Stimulated activated CD8-positive, alpha-beta memory T cell treated with anti-CD3 and anti-CD28 coated beads, Interleukin-12 subunit alpha, Interleukin-12 subunit beta, amount 100 ng/mL, for 24 hours (primary cell): ENCODE results near the gene PTPRG.

ENCODE experiments used
- DNase-seq: peaks from one replicate; pipeline ENCODE4 v3.0.0-alpha.2; 2020; ENCODE audit errors: extremely low read depth

The PTPRG gene

DNA sequence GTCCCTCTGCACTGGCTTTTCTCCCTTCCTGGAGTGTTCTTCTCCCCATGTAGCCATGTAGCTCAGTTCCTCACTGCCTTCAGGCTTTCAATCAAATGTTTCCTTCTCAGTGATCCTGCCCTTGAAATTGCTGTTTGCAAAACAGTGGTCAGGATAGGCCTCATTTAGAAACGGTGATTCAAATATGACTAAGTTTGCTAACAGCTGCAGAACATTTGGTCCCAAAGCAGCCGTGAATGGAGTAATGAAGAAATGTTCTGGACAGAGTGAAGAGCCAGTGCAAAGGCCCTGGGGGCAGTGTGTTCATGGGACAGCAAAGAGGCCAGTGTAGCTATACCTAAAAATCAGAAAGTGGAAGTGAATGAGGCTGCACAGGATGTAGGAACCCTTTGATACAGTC, 588.6 kb downstream of the PTPRG start:
- no peak for DNase-seq

DNA sequence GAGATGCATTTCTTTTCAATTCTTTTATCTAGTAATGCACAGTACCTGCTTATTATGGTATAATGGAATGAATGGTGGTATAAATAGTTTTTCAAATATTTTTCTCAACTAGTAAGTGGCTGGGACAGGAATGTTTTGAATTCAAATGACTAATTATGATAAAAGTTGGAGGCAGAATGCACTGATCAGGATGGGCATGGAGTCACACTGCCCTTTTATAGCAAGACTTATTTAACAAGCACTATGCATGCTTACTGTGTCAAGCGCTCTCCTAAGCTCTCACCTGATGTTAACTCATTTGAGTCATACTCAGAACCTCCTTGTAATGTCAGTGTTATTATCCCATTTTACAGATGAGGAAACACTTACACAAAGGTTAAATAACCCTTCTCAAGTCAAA, 590.2 kb downstream of the PTPRG start:
- no peak for DNase-seq

DNA sequence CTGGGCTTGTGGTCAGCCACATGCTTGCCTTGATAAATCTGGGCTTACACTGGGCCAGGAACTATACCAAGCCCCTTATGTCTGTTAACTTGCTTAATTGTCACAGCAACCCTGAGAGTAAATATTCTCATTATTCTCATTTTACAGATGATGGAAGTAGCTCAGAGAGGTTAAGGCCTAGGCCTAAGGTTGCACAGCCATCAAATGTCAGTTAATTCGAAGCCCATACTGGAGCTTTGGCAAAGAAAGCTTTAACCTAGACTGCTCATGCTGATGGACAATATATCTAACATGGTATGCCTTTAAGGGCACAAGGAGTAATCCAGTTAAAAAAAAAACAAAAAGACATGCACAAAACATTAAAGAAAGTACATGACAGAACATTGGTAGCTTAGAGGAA, 591.9 kb downstream of the PTPRG start:
- no peak for DNase-seq

DNA sequence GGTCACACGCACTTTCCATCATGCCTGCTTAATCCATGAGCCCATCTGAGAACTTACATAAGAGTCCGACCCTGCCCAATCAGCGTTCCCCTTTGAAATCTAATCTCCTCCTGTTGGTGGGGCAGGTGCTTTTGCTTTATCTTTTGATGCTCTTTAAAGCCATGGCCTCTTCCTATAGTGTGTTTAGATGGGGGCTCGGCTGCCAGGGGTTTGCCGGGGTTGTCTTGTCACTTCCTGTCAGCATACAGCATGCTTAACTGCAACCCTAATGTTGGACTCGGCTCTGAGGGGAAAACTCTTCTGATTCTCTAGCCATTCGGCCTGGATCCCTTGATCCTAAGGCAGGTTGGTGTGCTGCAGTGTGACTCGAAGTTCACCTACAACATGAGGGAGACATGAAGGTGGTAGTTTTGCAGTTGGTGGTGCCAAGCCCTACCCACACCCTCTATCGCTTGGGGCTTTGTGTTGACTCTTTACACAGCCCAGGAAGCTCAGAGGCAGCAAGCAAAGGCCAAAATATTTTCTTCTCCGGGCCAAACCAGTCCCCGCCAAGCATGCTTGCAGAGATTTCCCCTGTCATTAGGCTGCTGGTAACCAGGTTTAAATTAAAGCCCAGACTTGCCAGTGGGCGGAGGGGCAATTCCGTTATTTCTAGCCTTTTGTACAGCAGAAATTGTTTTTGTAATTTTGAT, 593.2 kb downstream of the PTPRG start:
- DNase-seq, result no peak

DNA sequence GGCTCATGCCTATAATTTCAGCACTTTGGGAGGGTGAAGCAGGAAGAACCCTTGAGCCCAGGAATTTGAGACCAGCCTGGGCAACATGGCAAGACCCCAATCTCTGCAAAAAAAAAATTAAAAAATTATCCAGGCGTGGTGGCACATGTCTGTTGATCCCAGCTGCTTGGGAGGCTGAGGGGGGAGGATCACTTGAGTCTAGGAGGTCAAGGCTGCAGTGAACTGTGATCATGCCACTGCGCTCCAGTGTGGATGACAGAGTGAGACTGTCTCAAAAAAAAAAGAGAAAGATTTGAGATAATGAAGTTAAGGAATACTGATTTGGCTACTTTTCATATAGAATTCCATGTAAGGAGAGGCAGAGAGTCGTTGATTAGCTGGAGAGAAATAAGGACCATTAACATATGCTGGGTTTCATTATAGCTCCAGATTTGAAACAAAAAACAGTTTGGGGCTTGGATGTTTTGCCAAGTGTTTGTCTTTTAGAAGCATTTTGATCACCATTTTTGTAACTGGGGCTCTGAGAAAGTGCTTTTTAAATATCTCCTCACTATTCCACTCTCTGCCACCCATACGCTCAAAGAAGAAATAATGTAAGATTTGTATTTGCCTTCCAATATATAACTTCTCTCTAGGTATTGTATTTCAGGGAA, 597.8 kb downstream of the PTPRG start:
- DNase-seq, result no peak

DNA sequence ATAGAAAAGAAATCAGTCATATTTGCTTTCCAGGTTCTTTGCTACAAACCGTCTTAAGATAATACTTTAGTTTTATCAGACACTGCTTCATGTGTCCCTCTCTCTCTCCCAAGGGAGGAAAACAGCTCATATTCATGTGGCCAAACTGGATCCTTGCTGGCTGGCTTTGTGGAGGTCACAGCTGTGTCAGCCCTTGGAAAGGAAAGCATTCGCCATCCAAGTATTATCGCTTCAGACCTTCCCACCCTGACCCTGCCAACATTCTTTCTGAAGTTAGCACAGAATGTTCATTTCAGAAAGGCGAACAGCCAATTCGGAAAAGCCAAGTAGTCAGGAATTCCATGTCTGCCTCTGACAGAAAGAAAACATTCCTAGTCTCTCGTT, 598.3 kb downstream of the PTPRG start:
- DNase-seq, result no peak

DNA sequence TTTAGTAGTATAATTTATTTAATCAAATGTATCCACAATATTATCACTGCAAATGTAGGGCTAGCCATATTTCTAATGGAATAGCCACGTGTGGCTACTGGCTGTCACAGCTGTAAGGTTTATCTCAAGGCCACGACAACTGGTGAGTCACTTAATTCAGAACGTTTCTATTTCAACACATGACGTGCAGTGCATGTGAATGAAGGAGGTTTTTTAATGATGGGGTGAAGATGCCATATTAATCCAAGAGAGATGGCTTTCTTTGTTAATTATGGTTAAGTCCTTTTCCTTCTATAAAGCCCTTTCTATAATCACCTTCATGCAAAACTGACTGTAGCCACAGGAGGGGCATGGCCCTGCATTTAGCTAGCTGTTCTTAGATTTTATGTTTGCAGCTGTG, 600.0 kb downstream of the PTPRG start:
- DNase-seq, result no peak

DNA sequence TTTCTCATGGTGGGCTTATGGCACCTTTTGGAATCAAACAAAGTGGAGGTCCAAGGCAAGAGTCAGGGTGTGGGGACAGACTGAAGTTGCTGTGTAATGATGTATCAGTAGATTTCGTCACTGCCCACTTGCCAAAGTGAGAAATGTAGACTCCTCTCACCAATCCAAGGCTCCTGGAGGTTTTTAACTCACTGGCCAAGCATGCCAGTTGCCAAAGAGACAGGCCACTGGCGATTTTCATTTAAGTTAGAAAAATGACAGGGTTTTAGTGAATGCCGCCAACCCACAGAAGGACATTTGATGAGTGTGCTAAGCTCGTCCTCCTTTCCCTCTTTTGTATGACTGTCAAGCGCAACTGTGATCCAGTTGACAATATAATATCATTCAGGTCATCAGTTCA, 602.8 kb downstream of the PTPRG start:
- no peak for DNase-seq

DNA sequence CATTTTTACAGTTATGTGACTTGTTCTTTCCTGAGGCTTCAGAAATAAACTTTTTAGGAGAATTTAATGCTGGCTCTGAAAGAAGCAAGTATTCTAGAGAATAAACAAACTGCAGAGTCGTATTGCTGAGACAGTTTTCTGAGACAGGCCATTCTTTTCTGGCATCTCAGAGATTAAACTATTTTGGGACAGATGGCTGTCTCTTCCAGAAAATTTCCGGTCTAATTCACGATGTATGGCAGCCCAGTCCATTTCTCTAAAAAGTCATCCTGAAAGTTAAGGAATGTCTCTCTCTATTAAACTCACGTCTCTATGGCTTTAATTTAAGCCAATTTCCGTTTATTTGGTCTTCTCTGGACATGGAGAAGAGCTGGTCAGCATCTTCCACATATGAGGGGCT, 603.4 kb downstream of the PTPRG start:
- no peak for DNase-seq

DNA sequence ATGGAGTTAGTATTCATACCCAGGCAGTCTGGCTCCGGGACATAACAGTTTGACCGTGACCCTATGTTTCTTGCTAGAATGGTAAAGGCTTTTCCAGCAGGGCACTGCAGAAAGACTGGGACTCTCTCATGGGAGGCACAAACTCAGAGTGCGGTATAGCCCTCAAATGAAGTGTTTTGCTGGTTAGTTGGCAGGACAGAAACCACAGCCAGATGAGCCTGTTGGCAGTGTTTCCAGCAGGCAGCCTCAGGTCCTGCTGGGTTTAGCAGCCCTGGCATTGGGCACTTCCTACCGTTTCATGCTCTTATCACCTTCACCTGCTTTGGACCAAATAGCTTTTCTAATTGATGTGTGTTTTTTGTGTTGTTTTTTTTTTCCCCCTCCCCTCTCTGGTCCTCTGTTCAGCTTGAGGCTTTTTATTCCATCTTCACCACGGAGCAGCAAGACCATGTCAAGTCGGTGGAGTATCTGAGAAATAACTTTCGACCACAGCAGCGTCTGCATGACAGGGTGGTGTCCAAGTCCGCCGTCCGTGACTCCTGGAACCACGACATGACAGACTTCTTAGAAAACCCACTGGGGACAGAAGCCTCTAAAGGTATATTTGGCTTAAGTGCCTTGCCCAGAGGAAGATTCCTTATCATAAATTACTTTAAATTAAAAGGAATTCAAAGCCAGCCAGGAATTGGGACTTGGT, 606.3 kb downstream of the PTPRG start:
- no peak for DNase-seq

DNA sequence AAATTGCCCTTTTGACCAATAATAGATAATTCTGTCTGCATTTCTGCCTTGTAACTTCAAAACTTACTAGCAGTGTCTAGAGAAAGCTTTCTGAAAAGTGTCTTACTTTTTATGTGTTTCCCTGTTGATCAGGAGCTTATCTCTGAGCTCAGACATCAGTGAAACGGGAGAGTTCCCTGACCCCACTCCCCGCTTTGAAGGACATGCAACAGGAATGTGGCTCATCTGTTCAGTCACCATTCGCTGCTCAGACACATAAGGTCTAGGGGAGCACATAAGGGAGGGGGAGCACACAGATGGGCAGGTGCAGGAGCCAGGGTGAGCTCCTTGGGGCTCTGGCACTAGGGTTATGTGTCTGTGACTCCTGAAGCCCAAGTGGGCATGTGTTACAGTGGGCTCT, 607.0 kb downstream of the PTPRG start:
- no peak for DNase-seq

DNA sequence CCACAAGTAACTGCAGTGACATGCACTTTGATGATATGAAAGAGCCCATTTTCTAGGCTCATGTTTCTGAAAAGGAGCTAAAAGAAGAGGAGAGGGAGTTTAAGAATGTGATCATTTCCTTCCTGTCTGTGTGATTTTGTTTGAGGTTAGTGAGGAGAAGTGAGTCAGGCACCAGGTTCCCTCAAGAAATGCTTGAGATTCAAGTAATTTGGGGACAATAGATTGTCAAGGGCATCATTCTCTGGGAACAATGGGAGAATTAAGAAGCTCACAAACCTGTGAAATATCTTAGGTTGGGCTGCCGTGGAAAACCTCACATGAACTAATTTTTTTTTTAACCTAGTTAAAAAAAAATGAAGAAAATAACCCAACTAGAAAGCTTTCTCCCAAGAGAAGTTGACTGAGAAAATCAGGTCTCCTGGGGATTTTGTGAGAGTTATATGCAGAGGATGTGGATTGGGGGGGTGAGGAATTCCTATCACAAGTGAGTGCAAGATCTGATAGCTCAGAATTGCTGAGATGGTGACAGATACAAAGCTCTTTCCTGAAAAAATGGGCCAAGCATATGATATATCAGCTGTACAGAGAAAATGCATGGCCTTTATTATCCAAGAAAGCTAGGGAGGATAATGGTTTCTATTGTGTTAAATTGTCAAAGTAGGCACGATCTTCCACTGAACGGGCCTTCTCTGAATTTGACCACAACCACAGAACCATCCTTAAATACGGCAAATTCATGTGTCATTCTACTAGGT, 608.7 kb downstream of the PTPRG start:
- no peak for DNase-seq

DNA sequence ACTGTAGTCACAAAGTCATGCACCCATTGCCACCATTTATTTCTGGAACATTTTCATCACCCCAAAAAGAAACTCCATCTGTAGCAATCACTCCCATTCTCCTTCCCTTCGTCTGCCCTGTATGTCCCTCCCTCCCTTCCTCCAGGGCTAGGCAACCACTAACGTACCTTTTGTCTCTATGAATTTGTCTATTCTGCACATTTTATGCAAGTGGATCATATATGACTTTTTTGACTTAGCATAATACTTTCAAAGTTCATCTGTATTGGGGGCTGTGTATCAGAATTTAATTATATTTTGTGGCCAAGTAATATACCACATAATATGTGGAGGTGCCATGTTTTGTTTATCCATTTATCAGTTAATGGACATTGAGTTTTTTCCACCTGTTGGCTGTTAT, 610.4 kb downstream of the PTPRG start:
- DNase-seq, result no peak

DNA sequence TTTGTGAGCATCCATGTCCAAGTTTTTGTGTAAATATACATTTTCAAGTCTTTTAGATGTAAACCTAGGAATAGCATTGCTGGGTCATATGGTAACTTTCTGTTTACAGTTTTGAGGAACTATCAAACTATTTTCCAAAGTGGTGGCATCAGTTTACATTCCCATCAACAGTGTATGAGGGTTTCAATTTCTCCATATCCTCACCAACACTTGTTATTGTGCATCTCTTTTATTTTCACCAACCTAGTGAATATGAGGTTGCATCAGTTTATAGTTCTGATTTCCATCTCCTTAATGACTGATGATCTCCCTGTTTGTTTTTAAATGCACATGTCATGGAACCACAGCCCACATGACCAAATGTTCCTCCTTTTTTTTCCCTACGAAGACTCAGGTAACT, 610.8 kb downstream of the PTPRG start:
- no peak for DNase-seq

DNA sequence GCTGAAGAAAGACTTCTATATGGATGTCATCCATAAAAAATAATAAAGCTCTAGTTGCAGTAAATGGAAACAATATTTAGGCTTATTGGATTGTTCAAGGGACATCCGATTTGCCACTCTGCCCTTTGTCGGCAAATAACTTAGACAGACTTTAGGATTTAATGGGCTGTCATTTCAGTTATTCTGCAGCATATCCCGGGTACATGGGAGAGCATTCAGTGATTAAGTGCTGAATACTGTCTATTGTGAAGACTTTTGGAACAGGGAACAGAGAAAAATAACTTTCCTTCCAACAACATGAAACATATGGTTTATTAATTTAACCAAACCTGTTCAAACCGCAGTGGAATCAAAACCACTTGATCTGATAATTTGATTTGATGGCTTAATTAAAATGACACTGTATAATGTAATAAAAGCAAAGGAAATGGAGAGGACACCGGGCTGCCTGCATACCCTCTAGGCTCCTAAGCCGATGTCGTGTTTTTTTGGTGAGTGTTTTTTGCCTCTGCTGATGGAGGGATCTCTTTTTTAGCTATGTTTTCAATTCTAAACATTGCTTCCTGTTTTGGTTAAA, 612.7 kb downstream of the PTPRG start:
- DNase-seq, result no peak

DNA sequence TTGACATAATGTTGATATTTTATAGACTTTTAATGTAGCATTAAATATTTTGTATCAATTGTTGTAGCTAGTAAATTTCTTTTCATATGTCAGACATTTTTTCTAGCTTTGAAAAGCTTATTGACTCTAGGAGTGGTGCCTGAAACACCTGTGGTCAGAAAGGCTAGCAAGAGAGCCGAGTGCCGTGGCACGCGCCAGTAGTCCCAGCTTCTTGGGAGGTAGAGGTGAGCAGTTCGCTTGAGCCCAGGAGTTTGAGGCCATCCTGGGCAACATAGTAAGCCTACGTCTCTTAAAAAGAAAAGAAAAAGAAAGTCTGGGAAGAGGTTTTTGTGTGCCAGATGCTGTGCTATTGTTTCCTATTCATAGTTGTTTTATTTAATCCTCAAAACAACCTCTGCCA, 613.8 kb downstream of the PTPRG start:
- DNase-seq, result no peak

DNA sequence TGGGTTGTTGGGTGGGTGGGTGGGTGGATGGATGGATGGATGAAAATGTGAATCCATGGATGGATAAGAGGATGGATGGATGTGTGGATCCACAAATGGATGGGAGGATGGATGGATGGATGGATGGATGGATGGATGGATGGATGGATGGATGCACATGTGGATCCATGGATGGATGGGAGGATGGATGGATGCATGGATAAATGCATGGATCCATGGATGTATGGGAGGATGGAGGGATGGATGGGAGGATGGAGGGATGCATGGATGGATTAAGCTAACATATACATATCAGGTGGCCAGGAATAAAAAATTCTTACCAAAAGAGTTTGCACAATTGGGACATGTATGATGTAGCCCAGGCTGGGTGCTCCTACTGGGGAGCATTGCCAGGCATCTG, 616.7 kb downstream of the PTPRG start:
- no peak for DNase-seq

DNA sequence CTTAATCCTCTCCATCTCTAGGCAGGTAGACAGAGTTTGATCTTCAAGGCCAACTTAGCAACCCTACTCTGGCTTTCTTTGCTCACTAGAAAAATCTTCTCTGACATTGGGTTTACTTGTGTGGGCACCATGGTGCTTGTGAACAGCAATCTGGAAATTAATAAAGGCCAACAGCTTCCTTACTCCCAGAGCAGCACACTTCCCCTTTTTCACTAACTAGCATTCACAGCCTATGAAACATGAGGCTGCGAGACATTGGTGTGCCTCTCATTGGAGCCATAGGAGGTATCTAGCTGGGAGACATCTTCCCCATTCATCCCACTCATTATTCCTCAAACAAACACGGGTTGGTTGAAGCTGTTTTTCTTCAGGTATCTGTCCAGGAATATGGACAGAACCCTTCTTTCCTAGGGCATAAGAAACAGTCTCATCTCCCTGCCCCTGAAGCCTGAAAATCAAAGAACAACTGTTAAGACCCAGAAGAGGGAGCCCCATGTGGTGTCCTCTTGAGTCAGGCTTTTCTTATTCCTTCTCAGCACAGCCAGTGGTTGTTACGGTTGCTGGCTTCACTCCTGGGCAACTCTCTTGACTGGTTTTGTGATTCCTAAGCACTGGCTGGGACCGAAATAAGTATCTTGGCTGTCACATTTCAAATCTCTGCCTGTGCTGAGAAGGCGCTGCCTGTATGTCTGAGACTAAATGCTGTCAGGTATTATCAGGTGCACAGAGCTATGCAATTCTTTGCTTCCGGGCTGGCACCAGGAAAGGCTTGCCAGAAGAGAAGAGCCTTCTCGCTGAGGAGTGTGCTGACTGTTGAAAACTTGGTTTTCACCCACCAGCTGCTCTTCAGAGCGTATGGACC, 617.6 kb downstream of the PTPRG start:
- DNase-seq, result no peak

DNA sequence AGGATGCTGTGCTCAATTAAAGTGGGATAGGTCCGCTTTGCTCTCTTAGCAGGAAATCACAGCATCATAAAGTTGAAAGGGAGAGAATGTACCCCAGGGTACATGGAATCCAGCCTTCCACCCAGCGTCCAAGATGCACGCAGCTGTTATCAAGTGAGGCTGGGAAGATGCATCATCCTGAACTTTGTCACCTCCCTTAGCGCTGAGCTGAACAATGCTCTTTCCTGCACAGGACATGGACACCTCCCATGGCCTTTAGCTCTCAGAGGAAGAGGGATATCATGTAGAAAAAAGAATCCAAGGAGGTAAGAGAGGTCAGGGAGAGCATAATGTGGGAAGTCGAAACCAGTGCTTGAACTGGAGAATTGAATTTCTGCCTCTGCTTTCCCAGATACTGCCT, 619.1 kb downstream of the PTPRG start:
- no peak for DNase-seq

DNA sequence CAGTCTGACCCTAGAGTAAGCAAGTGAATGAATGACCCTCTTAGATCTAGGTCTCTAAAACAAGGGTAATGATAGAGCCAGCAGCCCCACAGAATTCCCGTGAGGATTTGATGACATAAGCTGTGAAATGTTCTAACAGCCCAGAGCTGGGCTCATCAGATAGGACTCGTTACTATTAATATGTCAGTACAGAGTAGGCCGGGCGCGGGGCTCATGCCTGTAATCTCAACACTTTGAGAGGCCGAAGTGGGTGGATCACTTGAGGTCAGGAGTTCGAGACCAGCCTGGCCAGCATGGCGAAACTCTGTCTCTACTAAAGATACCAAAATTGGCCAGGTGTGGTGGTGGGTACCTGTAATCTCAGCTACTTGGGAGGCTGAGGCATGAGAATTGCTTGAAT, 621.7 kb downstream of the PTPRG start:
- DNase-seq, result no peak

DNA sequence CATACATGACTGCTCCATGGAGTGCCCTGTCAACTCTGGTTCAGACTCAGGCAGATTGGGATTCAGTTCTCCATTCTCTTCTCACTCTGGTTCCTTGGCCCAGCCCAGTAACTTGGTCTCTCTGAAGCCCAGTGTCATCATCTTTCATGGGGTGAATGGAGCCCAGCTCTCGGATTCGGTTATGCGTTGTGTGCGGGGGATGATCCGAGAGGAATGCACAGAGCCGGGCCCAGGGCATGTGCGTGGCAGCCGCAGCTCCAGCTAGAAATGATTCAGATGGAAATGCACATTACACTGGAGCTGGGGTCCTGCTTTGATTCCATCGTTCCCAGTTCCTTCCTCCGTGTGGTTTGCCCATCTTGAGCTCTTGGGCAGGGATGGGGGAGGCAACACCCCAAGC, 622.6 kb downstream of the PTPRG start:
- no peak for DNase-seq
